ENCODE measurements around the gene GPRIN2.

The GPRIN2 gene

DNA sequence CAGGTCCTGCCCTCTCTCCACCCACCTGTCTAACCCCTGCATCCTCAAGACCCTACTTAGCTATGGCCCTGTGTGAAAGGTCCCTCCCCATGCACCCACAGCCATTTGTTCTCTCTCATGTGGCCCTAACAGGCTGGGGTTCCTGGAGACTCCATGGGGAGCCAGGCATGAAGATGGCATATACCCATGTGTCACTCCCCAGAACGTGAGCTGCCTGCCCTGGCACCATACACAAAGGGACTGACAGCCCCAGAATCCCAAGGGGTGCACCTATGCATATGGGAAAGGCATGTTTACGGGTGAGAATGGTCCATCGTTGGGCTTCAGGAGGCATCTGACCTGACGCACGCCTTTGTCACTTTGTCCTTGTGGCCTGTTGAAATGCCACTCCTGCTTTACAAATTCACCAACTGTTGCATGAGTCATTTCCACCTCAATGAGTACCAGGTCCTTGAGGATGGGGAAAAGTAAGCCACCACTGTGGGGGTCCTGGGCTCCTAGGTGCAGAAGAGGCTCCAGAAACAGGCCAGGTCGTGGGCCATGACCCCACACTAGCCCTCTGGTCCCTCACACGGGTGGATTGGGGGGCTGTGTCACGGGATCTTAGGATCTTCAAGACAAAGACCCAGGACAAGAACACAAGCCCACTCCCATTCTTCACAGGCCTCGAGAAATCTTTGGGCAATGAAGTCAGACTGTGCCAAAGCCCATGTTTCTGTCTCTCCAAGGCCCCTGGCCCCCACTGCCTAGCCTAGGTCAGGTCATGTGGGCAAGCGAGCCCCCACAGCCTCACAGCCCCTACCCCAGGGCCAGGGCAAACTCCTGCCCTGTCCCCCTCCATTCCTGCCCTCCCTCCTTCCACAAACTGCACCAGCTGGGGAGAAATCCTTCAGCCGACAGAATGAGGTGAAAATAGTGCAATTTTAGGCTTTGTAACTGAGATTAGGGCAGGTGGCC is 8.6 kb downstream of the GPRIN2 start:
- DNase-seq = no peak

GRCh38 chr10:46546591-46547540 is 9.6 kb downstream of the GPRIN2 start:
- DNase-seq = no peak

GRCh38 chr10:46545861-46546590 is 10.4 kb downstream of the GPRIN2 start:
- DNase-seq = no peak

DNA sequence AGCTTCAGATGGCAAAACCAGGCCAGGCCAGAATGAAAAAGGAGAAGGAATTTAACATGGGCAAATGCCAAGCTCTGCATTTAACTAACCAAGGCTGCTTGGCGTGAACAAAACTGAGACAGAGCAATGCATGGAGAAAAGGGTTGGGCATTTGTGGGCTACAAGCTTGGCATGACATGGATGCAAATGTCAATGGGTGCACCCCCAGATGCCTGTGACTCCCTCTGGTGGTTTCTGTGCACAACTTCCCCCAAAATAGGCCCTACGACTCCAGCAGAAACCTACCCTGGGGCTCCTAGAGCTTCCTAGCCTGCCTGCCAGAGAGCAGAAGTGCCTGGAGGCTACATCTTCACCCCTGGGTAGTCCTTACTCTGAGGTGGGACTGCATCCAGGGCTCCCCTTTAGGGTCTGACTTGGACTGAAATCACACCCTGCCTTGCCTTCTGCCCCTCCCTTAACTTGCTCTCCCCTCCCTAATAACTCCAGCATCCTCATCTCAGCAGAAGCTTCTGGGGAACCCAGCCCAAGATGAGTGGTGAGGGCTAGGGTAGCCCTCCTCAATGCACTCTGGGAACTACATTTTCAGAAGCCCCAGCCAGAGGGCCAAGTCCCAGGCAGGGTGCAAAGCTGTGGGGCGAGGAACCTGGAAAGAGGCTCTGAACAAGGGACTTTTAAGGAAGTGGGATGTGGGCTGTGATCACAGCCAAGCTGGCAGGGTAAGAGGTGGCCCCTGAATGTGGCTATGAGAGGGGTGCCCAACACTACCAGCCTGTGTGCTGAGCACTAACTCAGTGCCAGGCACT is 11.3 kb downstream of the GPRIN2 start:
- peak; percentile 34 for DNase-seq

DNA sequence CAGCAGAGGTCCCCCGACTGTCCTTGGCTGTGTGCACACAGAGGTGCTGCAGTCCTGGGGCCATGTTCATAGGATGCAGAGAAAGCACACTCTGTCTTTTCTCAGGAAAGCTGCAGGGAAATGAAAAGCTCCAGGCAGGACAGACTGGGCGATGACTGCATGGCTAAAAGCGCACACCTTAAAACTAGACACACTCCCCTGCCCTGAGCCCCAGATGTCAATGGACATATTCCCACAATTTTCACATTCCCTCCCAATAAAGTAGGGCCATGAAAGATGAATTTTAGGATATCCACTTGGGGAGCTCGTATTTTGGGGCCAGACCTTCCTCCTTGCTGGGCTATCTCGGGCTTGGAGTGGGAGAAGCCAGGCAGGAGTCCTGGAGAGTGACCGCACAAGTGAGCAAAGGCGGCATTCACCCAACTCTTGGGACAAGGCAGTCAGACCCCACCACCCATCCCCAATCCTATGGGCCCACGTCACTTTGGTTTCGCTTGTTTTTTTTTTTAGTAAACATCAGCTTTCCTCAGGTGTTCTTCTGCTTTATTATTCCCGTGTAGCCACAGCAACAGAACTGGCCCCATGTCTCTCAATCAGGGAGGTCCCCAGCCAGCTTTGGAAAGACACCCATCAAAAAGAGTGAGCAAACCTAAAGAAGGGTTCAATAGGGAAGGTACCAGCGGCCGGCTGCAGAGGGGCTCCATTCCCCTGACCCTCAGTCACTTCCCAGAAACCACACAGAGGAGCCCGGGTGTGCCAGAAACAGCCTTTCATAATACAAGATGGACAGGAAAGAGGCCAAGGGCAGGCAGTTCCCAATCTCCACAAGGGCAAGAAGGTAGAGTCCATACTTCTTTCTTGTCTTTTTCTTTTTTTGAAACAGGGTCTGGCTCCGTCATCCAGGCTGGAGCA is 12.7 kb downstream of the GPRIN2 start:
- no peak for DNase-seq

- DNase-seq = no peak
Observed at GRCh38 chr10:46542567-46543465, 13.6 kb downstream of the GPRIN2 start.

- no peak for DNase-seq
Observed at GRCh38 chr10:46541735-46542566, 14.5 kb downstream of the GPRIN2 start.

DNA sequence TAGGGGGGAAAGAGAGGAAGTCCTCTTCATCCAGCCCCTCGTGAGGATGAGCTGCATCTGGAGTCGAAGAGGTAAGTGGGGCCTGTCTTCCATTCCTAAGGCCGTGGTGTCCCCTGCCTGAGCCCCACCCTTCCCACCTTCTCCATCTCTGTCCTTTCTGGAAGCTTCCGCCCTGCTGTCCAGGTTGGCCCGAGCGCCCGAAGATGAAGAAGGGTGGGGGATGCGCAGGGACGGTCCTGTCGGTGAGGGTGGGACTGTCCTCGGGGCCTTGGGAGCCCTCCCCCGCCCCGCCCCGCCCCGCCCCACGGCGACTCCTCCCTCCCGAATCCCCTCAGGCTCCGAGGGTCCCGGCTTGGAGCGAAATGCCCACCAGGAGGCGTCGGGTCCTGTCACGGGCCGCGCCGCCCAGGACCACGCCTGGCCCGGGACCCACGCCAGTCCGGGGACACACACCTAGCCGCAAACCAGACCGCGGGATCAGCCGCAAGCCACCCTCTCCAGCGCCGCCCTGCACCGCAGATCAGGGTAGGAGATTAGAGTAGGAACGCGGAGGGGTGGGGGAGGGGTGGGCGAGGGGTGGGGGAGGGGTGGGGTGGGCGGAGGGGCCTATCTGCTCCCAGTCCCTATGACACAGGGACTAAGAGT is 15.3 kb downstream of the GPRIN2 start:
- DNase-seq = no peak

- DNase-seq = no peak
Observed at GRCh38 chr10:46540412-46541016, 15.9 kb downstream of the GPRIN2 start.

DNA sequence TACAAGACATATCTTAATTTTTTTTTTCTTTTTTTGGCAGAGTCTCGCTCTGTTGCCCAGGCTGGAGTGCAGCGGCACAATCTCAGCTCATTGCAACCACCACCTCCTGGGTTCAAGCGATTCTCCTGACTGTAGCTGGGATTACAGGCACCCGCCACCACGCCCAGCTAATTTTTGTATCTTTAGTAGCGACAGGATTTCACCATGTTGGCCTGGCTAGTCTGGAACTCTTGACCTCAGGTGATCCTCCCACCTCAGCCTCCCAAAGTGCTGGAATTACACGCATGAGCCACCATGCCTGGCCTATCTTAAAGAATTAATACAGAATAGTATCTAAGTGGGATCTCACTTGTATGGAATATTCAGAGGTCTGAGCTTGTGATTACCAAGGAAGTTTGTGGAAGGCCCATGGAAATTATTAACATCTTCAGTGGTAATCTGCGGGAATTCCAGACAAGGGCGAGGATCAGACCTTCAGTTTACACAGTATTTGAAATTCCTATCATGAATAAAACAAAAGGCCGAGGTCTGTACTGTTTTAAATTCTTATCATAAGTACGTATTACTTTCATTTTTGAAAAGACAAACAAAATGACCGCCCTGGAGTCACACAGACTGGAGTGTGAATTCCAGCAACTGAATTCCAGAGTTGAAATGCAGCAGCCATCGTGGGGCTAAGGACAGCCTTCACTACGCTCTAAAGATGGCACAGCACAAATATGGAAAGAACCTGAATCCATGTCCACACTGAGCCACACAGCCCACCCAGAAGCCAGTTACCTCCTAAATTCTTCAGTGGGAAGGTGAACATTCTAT is 16.7 kb downstream of the GPRIN2 start:
- DNase-seq = no peak

DNA sequence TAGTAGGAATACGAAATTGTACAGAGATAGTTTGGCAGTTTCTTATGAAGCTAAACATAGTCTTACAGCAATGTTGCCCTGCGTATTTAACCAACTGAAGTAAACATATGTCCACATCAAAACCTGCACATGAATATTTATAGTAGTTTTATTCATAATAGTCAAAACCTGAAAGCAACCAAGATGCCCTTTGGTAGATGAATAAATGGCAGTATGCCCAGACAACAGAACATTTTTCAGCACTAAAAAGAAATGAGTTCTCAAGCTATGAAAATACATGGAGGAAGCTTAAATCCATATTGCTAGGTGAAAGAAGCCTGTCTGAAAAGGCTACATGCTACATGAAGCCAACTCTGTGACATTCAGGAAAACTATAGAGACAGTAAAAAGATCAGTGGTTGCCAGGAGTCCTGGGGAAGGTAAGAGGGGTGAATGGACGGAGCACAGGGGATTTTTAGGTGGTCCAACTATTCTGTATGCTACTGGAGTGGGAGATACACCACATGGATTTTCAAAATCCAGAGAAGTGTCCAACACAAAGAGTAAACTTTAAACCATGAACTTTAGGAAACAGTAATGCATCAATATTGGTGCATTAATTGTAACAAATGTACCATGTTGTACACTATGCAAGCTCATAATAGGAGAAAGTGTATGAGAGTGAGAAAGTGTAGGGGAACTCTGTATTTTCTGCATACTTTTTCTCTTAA is 17.6 kb downstream of the GPRIN2 start:
- DNase-seq = no peak

- DNase-seq = no peak
Observed at GRCh38 chr10:46538155-46538554, 18.3 kb downstream of the GPRIN2 start.

DNA sequence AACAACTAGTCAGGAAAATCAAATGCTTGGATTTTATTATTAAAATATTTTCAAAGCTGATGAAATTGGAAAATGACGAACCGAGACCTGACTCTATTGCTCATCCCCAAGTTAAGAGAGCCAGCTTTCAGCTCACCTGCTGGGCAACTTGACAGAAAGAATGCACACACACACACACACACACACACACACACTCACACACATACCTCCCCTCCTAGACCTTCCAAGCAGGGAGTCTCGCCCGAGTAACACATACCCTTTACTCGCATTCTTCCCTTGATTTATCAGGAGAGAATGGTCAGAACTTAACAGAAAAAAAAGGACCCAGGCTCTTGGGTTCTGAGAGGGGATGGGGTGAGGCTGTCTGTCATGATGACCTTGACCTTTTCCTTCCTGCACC is 19.1 kb downstream of the GPRIN2 start:
- DNase-seq = no peak

DNA sequence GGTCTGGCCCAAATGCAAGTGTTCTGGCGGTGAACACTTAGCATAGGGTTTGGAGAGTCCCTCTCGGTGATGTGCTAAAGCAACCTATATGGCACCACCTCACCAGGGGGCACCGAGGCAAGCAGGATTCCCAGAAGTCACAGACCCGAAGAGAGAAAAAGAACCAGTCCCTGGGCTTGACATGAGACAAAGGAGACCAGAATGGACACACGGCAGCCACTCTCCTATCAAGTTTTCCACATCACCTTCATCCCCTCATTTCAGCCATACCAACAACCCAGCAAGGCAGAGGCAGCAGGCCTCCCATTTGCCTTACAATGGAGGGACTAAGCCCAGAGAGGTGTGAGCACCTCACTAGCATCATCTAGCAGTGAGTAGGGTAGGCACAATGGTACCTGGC is 19.7 kb downstream of the GPRIN2 start:
- DNase-seq = no peak

DNA sequence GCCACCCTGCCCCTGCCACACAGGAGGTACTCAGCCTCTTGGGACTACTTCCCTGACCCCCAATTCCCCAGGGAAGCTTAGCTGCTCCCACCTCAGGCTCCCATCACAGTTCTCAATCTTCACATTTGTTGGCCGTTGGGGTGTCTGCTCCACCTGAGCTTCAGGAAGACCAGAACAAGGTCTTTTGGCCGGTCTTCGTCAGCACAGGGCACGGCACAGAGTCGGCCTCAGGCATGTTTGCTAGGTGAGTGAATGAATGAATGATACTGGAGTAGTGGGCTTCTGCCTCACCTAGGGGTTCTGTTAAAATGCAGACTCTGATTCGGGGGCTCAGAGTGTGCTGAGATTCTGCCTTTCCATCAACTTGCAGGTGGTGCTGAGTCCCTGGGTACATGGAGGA is 20.3 kb downstream of the GPRIN2 start:
- DNase-seq = no peak

- no peak for DNase-seq
Observed at GRCh38 chr10:46534828-46535524, 21.5 kb downstream of the GPRIN2 start.
